NCI-H510A treated with DMSO at 0.1 percent for 48 hours (cell line): ENCODE results near the gene SCRT2.

Experiments used
- DNase-seq: peaks from one replicate; lab custom pipeline; 2025; lab: John Stamatoyannopoulos, UW

The SCRT2 gene

DNA sequence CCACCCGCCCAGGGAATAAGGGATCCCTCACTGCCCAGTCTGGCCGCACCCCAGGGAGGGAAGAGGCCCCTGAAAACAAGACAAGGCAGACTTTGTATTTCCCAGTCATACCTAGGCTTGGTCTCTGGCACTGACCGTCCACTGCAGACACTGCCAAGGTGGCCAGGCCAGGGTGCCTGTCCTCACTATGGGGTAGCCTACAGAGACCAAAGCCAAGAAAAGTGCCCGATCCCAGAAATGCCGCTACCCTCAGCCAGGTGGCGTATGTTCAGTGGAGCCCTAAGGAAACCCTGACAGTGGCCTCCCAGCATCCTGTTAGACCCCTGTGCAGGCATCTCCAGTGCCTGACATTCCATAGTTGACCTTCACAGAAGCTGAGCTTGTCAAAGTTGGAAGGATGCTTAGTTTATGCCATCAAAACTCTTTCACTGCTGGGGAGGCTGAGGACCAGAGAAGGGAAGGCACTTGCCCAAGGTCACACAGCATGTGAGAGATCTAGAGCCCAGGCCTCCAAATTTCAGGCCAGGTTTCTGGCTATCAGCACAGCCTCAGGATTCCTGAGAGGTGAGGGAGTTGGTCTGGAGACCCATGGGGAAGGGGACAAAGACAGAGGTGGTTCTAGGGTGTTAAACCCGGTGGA is 2.5 kb downstream of the SCRT2 start:
- no peak for DNase-seq

DNA sequence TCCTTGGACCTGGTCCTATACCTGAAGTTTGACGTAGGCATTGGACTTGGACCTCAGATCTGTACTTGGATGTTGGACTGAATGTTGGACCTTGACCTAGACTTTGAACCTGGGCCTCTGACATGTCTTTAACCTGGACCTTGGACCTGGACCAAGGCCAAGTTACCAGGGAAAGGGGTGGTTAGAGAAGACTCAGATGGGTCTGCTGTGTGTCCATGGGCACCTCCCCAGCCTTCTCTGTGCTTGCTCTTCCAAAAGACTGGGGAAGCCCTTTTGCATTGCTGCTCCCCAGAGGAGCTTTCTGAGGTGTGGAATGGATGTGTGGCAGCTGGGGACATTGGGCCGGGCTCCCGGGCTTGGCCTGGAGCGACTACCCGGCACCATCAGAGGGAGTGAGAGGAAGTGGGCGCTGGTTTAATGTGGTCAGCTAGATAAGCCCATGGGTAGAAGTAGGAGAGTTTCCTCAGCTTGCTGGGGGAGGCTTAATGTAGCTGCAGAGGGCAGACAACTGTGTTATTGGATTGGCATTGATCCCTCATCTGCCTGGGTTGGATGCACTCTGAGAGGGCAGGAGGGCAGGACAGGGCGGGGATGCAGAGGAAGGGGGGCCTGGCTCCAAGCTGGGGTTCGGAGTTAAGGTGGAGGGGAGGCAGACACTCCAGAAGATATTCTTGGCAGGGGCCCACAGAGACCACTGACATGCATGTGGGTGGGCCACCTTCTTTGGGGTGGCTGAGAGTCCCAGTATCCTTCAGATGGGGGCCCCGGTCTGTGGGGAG is 4.2 kb downstream of the SCRT2 start:
- no peak for DNase-seq

DNA sequence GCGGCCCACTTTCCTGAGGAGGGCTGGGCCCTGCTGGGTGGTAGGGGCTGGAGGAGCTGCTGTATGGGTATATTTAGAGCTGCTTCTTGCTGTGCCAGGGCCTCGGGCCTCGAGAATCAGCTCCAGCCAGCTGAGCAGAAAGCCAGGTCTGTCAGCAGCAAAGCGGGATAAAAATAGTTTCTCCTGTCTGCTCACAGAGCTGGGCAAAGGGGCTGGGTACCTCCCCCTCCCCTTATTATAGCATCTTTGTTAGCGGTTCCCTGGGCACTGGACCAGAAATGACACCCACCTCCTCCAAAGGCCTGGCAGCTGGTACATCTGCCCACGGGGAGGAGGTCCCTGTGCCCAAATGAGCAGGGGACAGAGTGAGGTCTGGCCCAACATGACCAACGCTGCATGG is 6.0 kb downstream of the SCRT2 start:
- no peak for DNase-seq

GRCh38 chr20:668638-669037 is 7.0 kb downstream of the SCRT2 start:
- DNase-seq, result no peak

GRCh38 chr20:668050-668449 is 7.6 kb downstream of the SCRT2 start:
- DNase-seq, result no peak

DNA sequence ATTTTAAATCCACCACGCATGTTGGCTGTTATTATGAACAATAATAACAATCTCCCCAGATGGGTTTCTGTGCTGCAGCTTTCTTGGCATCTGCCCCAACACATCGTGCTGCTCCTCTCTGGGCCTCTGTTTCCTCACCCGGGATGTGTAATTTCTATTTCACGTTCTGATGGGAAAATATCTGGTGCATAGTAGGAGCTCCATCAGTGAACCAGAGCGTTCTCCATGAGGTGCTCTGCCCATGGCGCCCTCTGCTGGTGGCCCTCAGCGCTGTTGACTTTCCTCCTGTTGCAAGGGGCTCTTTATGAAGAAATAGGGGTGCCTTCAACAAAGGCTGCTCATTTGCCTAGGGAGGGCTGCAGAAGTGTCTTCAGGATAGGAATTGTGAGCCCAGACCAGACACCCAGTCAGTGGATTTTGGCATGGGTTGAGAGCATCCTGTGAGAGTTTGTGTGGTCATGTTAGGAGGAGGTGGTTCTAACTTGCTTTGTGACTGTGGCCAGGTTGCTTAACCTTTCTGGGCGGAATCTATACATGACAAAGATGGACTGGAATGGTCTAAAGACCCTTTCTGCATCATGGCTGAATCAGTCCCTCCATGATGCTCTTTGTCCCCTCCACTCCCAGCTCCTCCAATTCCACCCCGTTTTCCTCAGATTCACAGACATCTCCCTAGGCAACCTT is 8.1 kb downstream of the SCRT2 start:
- peak; percentile 45 for DNase-seq

DNA sequence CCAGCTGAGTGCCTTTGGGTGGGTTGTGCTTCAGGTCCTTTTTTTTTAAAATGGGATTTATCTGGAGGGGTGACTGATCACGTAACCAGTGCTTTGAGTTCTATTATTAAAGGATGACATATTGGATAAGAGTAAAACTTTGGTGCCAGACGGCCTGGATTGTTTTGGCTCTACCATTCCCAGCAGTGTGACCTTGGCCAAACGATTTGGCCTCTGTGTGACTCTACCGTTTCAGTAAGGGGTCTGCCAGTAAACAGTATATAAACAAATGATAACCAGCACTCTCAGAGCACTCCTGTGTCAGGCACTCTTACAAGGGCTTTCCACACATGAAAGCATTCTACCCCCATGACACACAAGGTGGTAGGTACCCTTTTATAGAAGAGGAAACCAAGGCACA is 8.7 kb downstream of the SCRT2 start:
- DNase-seq, result no peak

DNA sequence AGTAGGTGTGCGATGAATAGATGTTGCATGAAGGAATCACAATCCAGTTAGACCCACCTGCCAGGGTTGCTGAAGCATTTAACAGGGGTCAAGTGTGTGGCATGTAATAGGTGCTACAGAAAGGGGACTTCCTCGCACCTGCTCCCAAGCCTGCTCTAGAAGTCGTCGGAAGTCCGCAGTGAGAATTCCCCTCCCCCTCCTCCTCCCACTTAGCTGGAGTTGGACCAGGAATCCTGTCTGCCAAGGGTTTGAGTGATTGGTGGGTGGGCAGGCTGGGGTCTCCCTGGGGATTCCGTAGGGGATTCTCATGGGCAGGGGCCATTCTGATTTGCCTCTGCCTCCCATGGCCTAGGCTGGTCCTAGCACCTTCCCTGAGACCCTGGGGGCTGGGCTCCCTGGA is 10.3 kb downstream of the SCRT2 start:
- no peak for DNase-seq

DNA sequence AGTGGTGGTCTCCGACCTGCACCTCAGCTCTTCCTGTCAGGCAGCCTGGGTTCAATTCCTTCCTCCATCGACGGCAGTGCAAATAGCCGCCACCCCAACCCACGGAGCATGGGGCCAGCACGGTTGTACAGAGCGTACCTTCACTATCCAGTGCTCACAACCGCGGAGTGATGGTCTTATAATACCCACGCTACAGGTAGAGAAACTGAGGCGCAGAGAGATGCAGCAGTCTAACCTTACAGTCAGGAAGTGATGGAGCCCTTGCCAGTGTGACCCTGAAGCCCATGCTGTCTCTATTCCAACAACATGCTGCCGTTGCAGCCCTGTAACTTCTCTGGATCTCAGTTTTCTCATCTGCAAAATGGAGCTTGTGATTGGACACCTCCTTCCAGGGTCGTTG is 11.0 kb downstream of the SCRT2 start:
- DNase-seq, result no peak

DNA sequence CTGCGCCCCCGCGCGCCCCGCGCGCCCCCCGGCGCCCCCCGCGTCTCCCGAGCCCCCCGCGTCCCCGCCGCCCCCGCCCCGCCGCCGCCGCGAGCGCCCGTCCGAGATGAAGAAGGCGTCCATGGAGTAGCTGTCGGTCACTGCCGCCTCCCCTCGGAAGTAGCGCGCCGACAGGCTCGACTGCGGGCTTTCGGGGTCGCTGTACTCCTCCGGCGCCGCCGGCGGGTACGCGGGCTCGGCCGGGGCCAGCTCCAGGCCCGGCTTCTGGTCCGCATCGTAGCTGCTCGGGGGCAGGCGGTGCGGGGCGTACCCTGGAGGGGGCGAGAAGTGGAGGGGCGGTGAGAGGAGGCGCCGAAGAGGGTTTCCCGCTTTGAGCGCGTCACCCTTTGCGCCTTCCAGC is 11.5 kb downstream of the SCRT2 start:
- no peak for DNase-seq

GRCh38 chr20:663315-664090 is 12.1 kb downstream of the SCRT2 start:
- peak; percentile 30 for DNase-seq

- DNase-seq, result no peak
These were observed 13.1 kb downstream of the SCRT2 start for GRCh38 chr20:662277-663192.

GRCh38 chr20:661474-662270 is 13.9 kb downstream of the SCRT2 start:
- no peak for DNase-seq

GRCh38 chr20:658731-659291 is 16.8 kb downstream of the SCRT2 start:
- no peak for DNase-seq

DNA sequence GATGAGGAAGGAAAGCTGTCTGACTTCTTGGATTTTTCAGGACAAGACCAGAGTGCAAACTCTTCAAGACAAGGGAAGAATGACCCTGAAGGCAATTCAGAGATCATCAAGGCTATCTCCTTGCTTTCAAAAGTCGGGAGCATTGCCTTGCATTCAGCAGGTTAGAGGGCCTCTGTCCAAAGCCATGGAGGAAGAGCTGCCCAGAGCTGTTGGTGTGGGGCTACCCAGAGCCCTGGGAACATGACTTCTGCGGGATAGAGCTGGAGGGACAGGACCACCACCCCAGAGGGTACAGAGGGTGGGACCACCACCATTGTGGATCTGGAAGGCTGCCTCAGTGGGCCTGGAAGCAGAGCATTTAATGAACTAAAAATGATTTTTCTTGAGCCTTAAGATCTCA is 17.4 kb downstream of the SCRT2 start:
- DNase-seq, result no peak

- DNase-seq, result no peak
These were observed 19.6 kb downstream of the SCRT2 start for GRCh38 chr20:655726-656624.

- DNase-seq, result no peak
These were observed 21.2 kb downstream of the SCRT2 start for GRCh38 chr20:654417-654750.

DNA sequence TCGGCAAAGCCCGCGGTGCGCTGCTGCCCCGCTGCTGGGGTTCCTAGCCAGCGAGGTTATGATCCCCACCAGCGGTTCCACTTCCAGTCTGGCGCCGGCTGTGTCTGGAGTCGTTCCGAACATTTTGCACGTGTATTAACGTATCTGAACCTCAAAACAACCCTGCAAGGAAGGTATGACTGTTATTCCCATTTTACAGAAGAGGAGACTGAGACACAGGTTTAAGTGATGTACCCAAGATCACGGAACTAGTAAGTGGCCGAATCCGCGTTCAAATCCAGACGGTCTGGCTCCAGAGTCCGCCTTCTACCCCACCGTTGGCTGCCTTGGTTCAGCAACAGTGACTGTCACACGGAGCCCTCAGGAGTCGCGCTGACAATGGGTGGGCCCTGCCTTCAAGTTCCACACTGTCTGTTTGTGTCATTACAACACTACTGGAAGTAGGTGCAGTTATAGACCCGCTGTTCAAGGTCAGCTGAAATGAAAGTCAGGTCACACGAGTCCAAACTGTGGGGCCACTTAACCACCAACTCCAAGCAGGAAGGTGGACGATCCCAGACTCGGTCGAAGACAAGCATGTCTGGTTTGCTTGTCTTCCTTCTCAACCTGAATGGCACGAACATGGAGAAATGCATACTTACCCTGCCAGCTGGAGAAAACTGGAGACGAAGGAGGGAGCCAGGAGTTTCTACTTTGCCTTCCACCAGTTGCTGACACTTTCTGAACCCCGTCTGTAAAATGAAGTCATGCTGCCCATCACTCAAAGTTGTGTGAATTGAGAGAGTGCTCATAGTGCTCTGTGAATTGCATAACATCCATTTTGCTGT is 21.8 kb downstream of the SCRT2 start:
- no peak for DNase-seq
